Neural crest cell (in vitro differentiated cells): ENCODE results near the gene DGCR6L. TPM values are rescaled to one million over a fixed set of nuclear protein-coding genes. Genes with fewer than 3 reads are reported as not detected.
"Not testable (repeated sequence)": the region's sequence is repeated elsewhere in the genome, so short reads cannot be mapped to it uniquely, and the experiment has no call there.

Experiments
- DNase-seq: peaks from one replicate; pipeline ENCODE4 v3.0.0; 2021; ENCODE audit warnings: low read depth, mixed read lengths, low spot score
- H3K27ac Mint-ChIP-seq: one replicate; pipeline ENCODE4 v1.8.0; 2021; ENCODE audit warnings: mild to moderate bottlenecking, mixed read lengths; ENCODE audit not compliant: unreplicated experiment
- H3K27me3 Mint-ChIP-seq: 2 replicates; pipeline ENCODE4 v1.8.0; 2021; ENCODE audit warnings: low read depth, mild to moderate bottlenecking, mixed read lengths
- H3K36me3 Mint-ChIP-seq: 2 replicates; pipeline ENCODE4 v1.8.0; 2021; ENCODE audit warnings: low read depth, mild to moderate bottlenecking, mixed read lengths
- H3K4me1 Mint-ChIP-seq: 2 replicates; pipeline ENCODE4 v1.8.0; 2021; ENCODE audit warnings: mixed read lengths
- H3K4me3 Mint-ChIP-seq: one replicate; pipeline ENCODE4 v1.8.0; 2021; ENCODE audit warnings: mild to moderate bottlenecking, mixed read lengths
- H3K9me3 Mint-ChIP-seq: 2 replicates; pipeline ENCODE4 v1.8.0; 2021; ENCODE audit warnings: mixed read lengths
- CTCF ChIP-seq: fragments of 200-600 bp; sonication (generic); conservative IDR thresholded peaks from 2 replicates; pipeline ENCODE4 v1.5.0; 2021; ENCODE audit warnings: antibody characterized with exemption, mild to moderate bottlenecking
- total RNA-seq: library from RNA; stranded (reverse); gene quantifications from 2 replicates; pipeline ENCODE4 v1.2.1, GENCODE V29; 2021

Gene DGCR6L
- total RNA-seq, 1 donor from 2014 or later: 58.7 TPM

- no peak for DNase-seq
- H3K27me3 Mint-ChIP-seq: peaks cover 2% of the 10 kb centered on the region
- no peak overlapping the region for H3K4me3 Mint-ChIP-seq
- no peaks in the 10 kb centered on the region for H3K36me3 Mint-ChIP-seq
- peaks cover 19% of the 10 kb centered on the region for H3K4me1 Mint-ChIP-seq
- H3K27ac Mint-ChIP-seq: no peak overlapping the region
- no peak for TF ChIP-seq CTCF
- H3K9me3 Mint-ChIP-seq: no peaks in the 10 kb centered on the region
These were observed 4.3 kb upstream of the DGCR6L start for GRCh38 chr22:20324139-20324516.

- peak overlapping the region; percentile 7 for H3K27ac Mint-ChIP-seq
- peaks cover 42% of the 10 kb centered on the region for H3K4me1 Mint-ChIP-seq
- H3K27me3 Mint-ChIP-seq, H3K36me3 Mint-ChIP-seq, H3K9me3 Mint-ChIP-seq: not testable (repeated sequence)
- H3K4me3 Mint-ChIP-seq: peak overlapping the region; percentile 92
- DNase-seq: peak; percentile 0
These were observed 1.8 kb upstream of the DGCR6L start for GRCh38 chr22:20321552-20322211.

- peak; percentile 1 for DNase-seq
These were observed 1.0 kb upstream of the DGCR6L start for GRCh38 chr22:20320659-20321551.

GRCh38 chr22:20319041-20319744, 667 bp downstream of the DGCR6L start:
- Mint-ChIP-seq H3K4me1 (peaks cover 42% of the 10 kb centered on the region), H3K9me3 (no peaks in the 10 kb centered on the region), H3K36me3 (no peaks in the 10 kb centered on the region), H3K27ac (peak overlapping the region; percentile 75), H3K4me3 (peak overlapping the region; percentile 92), H3K27me3 (no peaks in the 10 kb centered on the region)
- peak; percentile 18 for DNase-seq
- no peak for TF ChIP-seq CTCF

More at GRCh38 chr22:20320659-20321551, 1.0 kb upstream of the DGCR6L start:
- not testable (repeated sequence) for H3K9me3 Mint-ChIP-seq, H3K27me3 Mint-ChIP-seq, H3K36me3 Mint-ChIP-seq
- H3K4me1 Mint-ChIP-seq: peaks cover 42% of the 10 kb centered on the region
- peak overlapping the region; percentile 92 for H3K4me3 Mint-ChIP-seq
- peak overlapping the region; percentile 94 for H3K27ac Mint-ChIP-seq

- Mint-ChIP-seq H3K4me1 (peaks cover 40% of the 10 kb centered on the region), H3K4me3 (peak overlapping the region; percentile 92)
- H3K36me3 Mint-ChIP-seq, H3K27me3 Mint-ChIP-seq, DNase-seq, H3K27ac Mint-ChIP-seq, H3K9me3 Mint-ChIP-seq: not testable (repeated sequence)
These were observed 1.7 kb downstream of the DGCR6L start for GRCh38 chr22:20318043-20318688.

- not testable (repeated sequence) for H3K27me3 Mint-ChIP-seq, H3K36me3 Mint-ChIP-seq, H3K27ac Mint-ChIP-seq, DNase-seq, H3K9me3 Mint-ChIP-seq
- Mint-ChIP-seq H3K4me3 (peak overlapping the region; percentile 92), H3K4me1 (peaks cover 34% of the 10 kb centered on the region)
- peak; percentile 72 for TF ChIP-seq CTCF
These were observed 2.3 kb downstream of the DGCR6L start for GRCh38 chr22:20317402-20318042.
